KBM-7 (cell line): ENCODE data around the gene PCDHGB3.
"Not testable (repeated sequence)": the region's sequence is repeated elsewhere in the genome, so short reads cannot be mapped to it uniquely, and the experiment has no call there.

ENCODE experiments used
- DNase-seq: peaks from one replicate; pipeline ENCODE4 v3.0.0-alpha.2; 2015
- in situ Hi-C: fragments of 300-500 bp; cut with MboI; formaldehyde crosslinking; loops from 2 replicates; pipeline ENCODE4 v1.14.3; 2020; ENCODE audit warnings: low sequenced_read_pairs, low pct_unique_long_range_greater_than_20kb, mixed read lengths

The PCDHGB3 gene

DNA sequence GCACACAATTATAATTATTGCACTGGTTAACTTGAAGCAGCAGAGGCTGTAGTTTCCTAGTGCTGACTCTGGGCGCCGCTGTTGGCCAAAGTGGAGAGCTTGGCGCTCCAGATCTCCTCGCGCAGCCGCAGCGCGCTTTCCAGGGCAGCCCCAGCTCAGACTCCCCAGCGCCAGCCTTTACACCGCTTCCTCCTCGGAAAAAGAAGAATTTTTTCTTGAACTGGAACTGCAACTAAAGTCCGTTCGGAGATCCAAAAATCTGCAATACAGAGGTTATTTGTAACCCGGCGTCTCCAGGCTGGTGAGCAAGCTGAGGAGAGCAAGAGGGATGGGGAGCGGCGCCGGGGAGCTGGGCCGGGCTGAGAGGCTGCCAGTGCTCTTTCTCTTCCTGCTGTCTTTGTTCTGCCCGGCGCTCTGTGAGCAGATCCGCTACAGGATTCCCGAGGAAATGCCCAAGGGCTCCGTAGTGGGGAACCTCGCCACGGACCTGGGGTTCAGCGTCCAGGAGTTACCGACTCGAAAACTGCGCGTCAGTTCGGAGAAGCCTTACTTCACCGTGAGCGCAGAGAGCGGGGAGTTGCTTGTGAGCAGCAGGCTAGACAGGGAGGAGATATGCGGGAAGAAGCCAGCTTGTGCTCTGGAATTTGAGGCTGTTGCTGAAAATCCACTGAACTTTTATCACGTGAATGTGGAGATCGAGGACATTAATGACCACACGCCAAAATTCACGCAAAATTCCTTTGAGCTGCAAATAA, 17.7 kb downstream of the PCDHGB3 start, which contains the start of gene PCDHGB4:
TSS of gene PCDHGB4 (plus strand) at position 142 of the 755 bp plus-strand sequence. CDS start at position 329, 187 bp downstream.
- not testable (repeated sequence) for DNase-seq

DNA sequence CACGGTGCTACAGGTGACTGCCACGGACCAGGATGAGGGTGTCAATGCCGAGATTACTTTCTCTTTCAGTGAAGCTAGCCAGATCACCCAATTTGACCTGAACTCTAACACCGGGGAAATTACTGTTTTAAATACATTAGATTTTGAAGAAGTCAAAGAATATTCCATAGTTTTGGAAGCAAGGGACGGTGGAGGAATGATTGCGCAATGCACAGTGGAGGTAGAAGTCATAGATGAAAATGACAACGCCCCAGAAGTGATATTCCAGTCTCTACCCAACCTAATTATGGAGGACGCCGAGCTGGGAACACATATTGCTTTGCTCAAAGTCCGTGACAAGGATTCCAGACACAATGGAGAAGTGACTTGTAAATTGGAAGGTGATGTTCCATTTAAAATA, 18.6 kb downstream of the PCDHGB3 start:
- in situ Hi-C loops = no loop called here
- DNase-seq = no peak

More for the DNA sequence above, 17.7 kb downstream of the PCDHGB3 start, which contains the start of gene PCDHGB4:
- in situ Hi-C loops = not testable (repeated sequence)

DNA sequence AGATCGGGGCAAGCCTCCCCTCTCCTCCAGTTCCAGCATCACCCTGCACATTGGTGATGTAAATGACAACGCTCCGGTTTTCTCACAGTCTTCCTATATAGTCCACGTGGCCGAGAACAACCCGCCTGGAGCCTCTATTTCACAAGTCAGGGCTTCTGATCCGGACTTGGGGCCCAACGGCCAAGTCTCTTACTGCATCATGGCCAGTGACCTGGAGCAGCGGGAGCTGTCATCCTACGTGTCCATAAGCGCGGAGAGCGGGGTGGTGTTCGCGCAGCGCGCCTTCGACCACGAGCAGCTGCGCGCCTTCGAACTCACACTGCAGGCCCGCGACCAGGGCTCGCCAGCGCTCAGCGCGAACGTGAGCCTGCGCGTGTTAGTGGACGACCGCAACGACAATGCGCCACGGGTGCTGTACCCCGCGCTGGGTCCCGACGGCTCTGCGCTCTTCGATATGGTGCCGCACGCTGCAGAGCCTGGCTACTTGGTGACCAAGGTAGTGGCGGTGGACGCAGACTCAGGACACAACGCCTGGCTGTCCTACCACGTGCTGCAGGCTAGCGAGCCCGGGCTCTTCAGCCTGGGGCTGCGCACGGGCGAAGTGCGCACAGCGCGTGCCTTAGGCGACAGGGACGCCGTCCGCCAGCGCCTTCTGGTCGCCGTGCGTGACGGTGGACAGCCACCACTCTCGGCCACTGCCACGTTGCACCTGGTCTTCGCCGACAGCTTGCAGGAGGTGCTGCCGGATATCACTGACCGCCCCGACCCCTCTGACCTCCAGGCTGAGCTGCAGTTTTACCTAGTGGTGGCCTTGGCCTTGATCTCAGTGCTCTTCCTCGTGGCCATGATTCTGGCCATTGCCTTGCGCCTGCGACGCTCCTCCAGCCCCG, 19.4 kb downstream of the PCDHGB3 start:
- in situ Hi-C loops = no loop called here
- DNase-seq = no peak

GRCh38 chr5:141392429-141393198, 22.6 kb downstream of the PCDHGB3 start, which contains the start of gene PCDHGA8:
Gene PCDHGA8, plus strand, starts transcription at chr5:141392633. Its CDS starts 181 bp downstream, at chr5:141392814.
- DNase-seq = no peak
- in situ Hi-C loops = no loop called here

DNA sequence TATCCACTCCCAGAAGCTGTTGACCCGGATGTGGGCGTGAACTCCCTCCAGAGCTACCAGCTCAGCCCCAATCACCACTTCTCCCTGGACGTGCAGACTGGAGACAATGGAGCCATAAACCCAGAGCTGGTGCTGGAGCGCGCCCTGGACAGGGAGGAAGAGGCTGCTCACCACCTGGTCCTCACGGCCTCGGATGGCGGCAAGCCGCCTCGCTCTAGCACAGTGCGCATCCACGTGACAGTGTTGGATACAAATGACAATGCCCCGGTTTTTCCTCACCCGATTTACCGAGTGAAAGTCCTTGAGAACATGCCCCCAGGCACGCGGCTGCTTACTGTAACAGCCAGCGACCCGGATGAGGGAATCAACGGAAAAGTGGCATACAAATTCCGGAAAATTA, 23.2 kb downstream of the PCDHGB3 start:
- in situ Hi-C loops = no loop called here

GRCh38 chr5:141394401-141395187, 24.6 kb downstream of the PCDHGB3 start:
- DNase-seq, in situ Hi-C loops: not testable (repeated sequence)

More for the DNA sequence above, 23.2 kb downstream of the PCDHGB3 start:
- no peak for DNase-seq

DNA sequence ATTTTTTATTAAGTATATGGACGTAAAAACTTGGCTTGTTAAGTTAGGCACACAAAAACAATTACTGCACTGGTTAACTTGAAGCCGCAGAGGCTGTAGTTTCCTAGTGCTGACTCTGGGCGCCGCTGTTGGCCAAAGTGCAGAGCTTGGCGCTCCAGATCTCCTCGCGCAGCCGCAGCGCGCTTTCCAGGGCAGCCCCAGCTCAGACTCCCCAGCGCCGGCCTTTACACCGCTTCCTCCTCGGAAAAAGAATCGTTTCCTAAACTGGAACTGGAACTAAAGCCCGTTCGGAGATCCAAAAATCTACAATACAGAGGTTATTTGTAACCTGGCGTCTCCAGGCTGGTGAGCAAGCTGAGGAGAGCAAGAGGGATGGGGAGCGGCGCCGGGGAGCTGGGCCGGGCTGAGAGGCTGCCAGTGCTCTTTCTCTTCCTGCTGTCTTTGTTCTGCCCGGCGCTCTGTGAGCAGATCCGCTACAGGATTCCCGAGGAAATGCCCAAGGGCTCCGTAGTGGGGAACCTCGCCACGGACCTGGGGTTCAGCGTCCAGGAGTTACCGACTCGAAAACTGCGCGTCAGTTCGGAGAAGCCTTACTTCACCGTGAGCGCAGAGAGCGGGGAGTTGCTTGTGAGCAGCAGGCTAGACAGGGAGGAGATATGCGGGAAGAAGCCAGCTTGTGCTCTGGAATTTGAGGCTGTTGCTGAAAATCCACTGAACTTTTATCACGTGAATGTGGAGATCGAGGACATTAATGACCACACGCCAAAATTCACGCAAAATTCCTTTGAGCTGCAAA, 27.9 kb downstream of the PCDHGB3 start, which contains the start of gene PCDHGB5:
TSS of gene PCDHGB5 (plus strand) at position 192 of the 796 bp plus-strand sequence. CDS start at position 373, 181 bp downstream.
- DNase-seq, in situ Hi-C loops: not testable (repeated sequence)

- no peak for DNase-seq
- in situ Hi-C loops = no loop called here
Measured at GRCh38 chr5:141398608-141399007, 28.6 kb downstream of the PCDHGB3 start.

- in situ Hi-C loops = no loop called here
- DNase-seq = no peak
Measured at GRCh38 chr5:141399555-141400258, 29.7 kb downstream of the PCDHGB3 start.

DNA sequence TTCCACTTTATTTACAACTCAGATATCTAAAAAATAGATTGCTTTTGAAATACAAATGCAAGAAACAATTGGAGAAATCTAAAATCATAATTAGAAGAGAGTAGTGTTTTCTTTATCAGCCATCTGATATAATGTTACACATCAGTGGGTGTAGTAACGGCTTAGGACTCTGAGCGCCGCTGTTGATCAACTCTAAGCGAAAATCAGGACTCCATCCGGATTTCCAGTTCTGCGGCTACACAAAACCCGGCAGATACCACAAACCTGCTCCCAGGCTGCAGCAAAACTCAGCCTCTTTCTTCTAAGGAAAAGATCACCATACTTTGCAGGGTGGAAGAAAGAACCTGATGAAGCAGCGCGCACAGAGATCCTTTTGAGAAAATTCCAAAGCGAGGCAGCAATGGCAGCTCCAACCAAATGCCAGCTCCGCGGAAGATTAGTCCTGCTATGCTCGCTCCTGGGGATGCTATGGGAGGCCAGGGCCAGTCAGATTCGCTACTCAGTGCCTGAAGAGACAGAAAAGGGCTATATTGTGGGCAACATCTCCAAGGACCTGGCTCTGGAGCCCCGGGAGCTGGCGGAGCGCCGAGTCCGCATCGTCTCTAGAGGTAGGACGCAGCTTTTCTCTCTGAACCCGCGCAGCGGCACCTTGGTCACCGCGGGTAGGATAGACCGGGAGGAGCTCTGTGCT, 32.7 kb downstream of the PCDHGB3 start, which contains the start of gene PCDHGA9:
TSS of gene PCDHGA9 (plus strand) at position 226 of the 691 bp plus-strand sequence. CDS start at position 401, 175 bp downstream.
- in situ Hi-C loops = no loop called here
- DNase-seq = peak; percentile 3

- DNase-seq = no peak
- in situ Hi-C loops = no loop called here
Measured at GRCh38 chr5:141403387-141403786, 33.3 kb downstream of the PCDHGB3 start.

- in situ Hi-C loops, DNase-seq: not testable (repeated sequence)
Measured at GRCh38 chr5:141407790-141408505, 37.9 kb downstream of the PCDHGB3 start, which contains the start of gene PCDHGB6. Gene PCDHGB6, plus strand, starts transcription at chr5:141408021. Its CDS starts 182 bp downstream, at chr5:141408203.

DNA sequence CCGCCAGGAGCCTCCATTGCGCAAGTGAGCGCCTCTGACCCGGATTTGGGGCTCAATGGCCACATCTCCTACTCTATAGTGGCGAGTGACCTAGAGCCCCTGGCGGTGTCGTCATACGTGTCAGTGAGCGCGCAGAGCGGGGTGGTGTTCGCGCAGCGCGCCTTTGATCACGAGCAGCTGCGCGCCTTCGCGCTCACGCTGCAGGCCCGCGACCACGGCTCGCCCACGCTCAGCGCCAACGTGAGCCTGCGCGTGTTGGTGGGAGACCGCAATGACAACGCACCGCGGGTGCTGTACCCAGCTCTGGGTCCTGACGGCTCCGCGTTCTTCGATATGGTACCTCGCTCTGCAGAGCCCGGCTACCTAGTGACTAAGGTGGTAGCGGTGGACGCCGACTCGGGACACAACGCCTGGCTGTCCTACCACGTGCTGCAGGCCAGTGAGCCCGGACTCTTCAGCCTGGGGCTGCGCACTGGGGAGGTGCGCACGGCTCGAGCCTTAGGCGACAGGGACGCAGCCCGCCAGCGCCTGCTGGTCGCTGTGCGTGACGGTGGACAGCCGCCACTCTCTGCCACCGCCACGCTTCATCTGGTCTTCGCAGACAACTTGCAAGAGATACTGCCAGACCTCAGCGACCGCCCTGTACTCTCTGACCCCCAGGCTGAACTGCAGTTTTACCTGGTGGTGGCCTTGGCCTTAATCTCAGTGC, 39.7 kb downstream of the PCDHGB3 start:
- DNase-seq = no peak
- in situ Hi-C loops = no loop called here

DNA sequence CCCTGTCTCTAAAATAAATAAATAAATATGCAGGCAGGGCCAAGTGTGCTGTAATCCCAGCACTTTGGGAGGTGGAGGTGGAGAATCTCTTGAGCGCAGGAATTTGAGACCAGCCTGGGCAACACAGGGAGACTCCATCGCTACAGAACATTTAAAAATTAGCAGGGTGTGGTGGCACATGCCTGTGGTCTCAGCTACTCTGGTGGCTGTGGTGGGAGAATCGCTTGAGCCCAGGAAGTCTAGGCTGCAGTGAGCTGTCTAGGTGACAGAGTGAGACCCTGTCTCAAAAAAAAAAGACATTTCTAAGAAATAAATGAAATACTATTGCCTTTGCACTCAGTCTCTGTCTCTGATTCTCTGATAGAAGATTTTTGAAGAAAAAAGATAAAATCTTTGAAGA, 41.5 kb downstream of the PCDHGB3 start:
- in situ Hi-C loops = no loop called here
- DNase-seq = no peak
